H1 (cell line): Measurements from ENCODE around the gene TMEM79.

Source experiments
- CBX5 ChIP-seq: fragments of 300-800, 300-1000 bp; sonication (generic); IDR thresholded peaks from 2 replicates; pipeline ENCODE4 v1.7.1; 2016; ENCODE audit warnings: antibody characterized with exemption, low read length, low read depth
- MAFK ChIP-seq: IDR thresholded peaks from 2 replicates; pipeline ENCODE4 v1.6.1; 2012; ENCODE audit warnings: low read depth, mild to moderate bottlenecking, improper control_type of control experiment, low read length
- PHF8 ChIP-seq: fragments of 200-600 bp; sonication (generic); conservative IDR thresholded peaks from 2 replicates; pipeline ENCODE4 v1.7.1; 2012; ENCODE audit warnings: low read depth, mild to moderate bottlenecking, inconsistent platforms, low read length, moderate library complexity
- POLR2A ChIP-seq, 2 experiments: IDR thresholded peaks; 1 replicate in 1 of 2; 2 replicates in 1 of 2; pipeline ENCODE4 v1.6.1; 2011; ENCODE audit warnings: low read depth in 2 of 2, low read length in 2 of 2, mild to moderate bottlenecking in 2 of 2; ENCODE audit errors: control extremely low read depth in 1 of 2
- SP1 ChIP-seq: IDR thresholded peaks from 2 replicates; pipeline ENCODE4 v1.6.1; 2011; ENCODE audit warnings: low read depth, low read length
- TF ChIP-seq, protein P1 (sequence below), 3 experiments: IDR thresholded peaks; 1 replicate in 2 of 3; 2 replicates in 1 of 3; pipeline versions ENCODE4 v1.5.1 to v1.6.1; 2011; ENCODE audit warnings: low read length in 3 of 3, mild to moderate bottlenecking in 3 of 3, inconsistent platforms in 2 of 3, low read depth in 1 of 3, moderate library complexity in 1 of 3; ENCODE audit not compliant: insufficient read depth in 1 of 3; ENCODE audit errors: control extremely low read depth in 1 of 3

DNA sequence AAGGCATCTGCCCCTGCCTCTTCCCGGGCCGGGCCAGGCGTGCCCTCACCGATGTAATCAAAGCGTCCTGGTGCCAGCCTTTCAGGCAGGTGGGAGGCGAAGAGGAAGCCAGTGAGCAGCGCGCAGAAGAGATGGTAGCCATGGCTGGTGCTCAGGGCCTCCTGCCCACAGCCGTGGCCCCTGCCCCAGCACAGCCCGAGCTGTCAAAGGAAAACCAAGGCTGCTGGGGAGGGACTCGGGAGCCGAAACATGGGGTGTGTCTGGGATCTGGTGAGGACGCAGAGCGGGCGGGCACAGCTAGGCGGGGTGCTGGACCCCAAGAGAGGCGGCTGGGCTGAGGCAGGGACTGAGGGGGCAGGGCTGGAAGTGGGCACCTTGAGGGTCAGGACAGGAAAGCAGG lies 39.4 kb upstream of the TMEM79 start:
- no peak for TF ChIP-seq CBX5
- TF ChIP-seq POLR2A (IDR thresholded peaks at IDR 0.05; ENCODE audit: control extremely low read depth in 1 of 2, low read depth in 2 of 2, low read length in 2 of 2) = no peak
- TF ChIP-seq SP1 = no peak
- TF ChIP-seq MAFK = no peak
- TF ChIP-seq PHF8 = no peak
- TF ChIP-seq, protein P1, sequence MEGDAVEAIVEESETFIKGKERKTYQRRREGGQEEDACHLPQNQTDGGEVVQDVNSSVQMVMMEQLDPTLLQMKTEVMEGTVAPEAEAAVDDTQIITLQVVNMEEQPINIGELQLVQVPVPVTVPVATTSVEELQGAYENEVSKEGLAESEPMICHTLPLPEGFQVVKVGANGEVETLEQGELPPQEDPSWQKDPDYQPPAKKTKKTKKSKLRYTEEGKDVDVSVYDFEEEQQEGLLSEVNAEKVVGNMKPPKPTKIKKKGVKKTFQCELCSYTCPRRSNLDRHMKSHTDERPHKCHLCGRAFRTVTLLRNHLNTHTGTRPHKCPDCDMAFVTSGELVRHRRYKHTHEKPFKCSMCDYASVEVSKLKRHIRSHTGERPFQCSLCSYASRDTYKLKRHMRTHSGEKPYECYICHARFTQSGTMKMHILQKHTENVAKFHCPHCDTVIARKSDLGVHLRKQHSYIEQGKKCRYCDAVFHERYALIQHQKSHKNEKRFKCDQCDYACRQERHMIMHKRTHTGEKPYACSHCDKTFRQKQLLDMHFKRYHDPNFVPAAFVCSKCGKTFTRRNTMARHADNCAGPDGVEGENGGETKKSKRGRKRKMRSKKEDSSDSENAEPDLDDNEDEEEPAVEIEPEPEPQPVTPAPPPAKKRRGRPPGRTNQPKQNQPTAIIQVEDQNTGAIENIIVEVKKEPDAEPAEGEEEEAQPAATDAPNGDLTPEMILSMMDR (IDR thresholded peaks at IDR 0.05; ENCODE audit: control extremely low read depth in 1 of 3, insufficient read depth in 1 of 3, low read depth in 1 of 3, low read length in 3 of 3) = no peak
